ENCODE data around the gene EXOSC5.

GRCh38 chr19:41425174-41426115, 28.3 kb upstream of the EXOSC5 start:
- TF ChIP-seq, protein P1, sequence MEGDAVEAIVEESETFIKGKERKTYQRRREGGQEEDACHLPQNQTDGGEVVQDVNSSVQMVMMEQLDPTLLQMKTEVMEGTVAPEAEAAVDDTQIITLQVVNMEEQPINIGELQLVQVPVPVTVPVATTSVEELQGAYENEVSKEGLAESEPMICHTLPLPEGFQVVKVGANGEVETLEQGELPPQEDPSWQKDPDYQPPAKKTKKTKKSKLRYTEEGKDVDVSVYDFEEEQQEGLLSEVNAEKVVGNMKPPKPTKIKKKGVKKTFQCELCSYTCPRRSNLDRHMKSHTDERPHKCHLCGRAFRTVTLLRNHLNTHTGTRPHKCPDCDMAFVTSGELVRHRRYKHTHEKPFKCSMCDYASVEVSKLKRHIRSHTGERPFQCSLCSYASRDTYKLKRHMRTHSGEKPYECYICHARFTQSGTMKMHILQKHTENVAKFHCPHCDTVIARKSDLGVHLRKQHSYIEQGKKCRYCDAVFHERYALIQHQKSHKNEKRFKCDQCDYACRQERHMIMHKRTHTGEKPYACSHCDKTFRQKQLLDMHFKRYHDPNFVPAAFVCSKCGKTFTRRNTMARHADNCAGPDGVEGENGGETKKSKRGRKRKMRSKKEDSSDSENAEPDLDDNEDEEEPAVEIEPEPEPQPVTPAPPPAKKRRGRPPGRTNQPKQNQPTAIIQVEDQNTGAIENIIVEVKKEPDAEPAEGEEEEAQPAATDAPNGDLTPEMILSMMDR (IDR thresholded peaks at IDR 0.05): no peak
- TF ChIP-seq POLR2A (IDR thresholded peaks at IDR 0.05): no peak
